H9 (cell line): ENCODE measurements around the gene CORO1A. TPM values are rescaled to one million over a fixed set of nuclear protein-coding genes. Genes with fewer than 3 reads are reported as not detected.

Experiments
- DNase-seq: peaks from one replicate; pipeline ENCODE4 v3.0.0-alpha.2; 2017
- H2AFZ ChIP-seq: one replicate; pipeline ENCODE4 v1.6.1; 2013; ENCODE audit warnings: mild to moderate bottlenecking, low read length, control low read depth, moderate library complexity
- H2AK5ac ChIP-seq: 2 replicates; pipeline ENCODE4 v1.6.1; 2013; ENCODE audit warnings: low read length, control low read depth, mixed read lengths; ENCODE audit not compliant: insufficient read length
- H2BK120ac ChIP-seq: one replicate; pipeline ENCODE4 v1.6.1; 2013; ENCODE audit warnings: low read depth, mild to moderate bottlenecking, low read length, control low read depth, inconsistent platforms; ENCODE audit not compliant: poor library complexity, severe bottlenecking
- H2BK12ac ChIP-seq: 2 replicates; pipeline ENCODE4 v1.6.1; 2013; ENCODE audit warnings: low read length, control low read depth, mixed read lengths, low read depth; ENCODE audit not compliant: insufficient read length
- H2BK15ac ChIP-seq: 2 replicates; pipeline ENCODE4 v1.6.1; 2013; ENCODE audit warnings: low read depth, low read length, control low read depth
- H2BK20ac ChIP-seq: one replicate; pipeline ENCODE4 v1.6.1; 2013; ENCODE audit warnings: low read depth, mild to moderate bottlenecking, low read length, control low read depth, inconsistent platforms; ENCODE audit not compliant: poor library complexity, severe bottlenecking
- H2BK5ac ChIP-seq: 2 replicates; pipeline ENCODE4 v1.6.1; 2013; ENCODE audit warnings: low read length, control low read depth, mixed read lengths; ENCODE audit not compliant: insufficient read length
- H3K14ac ChIP-seq: 2 replicates; pipeline ENCODE4 v1.6.1; 2013; ENCODE audit warnings: low read length, control low read depth; ENCODE audit not compliant: insufficient read depth
- H3K18ac ChIP-seq: 2 replicates; pipeline ENCODE4 v1.6.1; 2013; ENCODE audit warnings: low read depth, mild to moderate bottlenecking, mixed read lengths, low read length, control low read depth; ENCODE audit not compliant: insufficient read length
- H3K23ac ChIP-seq: 2 replicates; pipeline ENCODE4 v1.6.1; 2013; ENCODE audit warnings: low read length, control low read depth, mixed read lengths, low read depth; ENCODE audit not compliant: insufficient read length
- H3K23me2 ChIP-seq: 2 replicates; pipeline ENCODE4 v1.6.1; 2013; ENCODE audit warnings: low read depth, mild to moderate bottlenecking, mixed read lengths, low read length, control low read depth; ENCODE audit not compliant: insufficient read length, poor library complexity, severe bottlenecking
- H3K27ac ChIP-seq: 2 replicates; pipeline ENCODE4 v1.5.1; 2013; ENCODE audit warnings: low read length, control low read depth, mixed read lengths, low read depth; ENCODE audit not compliant: insufficient read length
- H3K27me3 ChIP-seq: 2 replicates; pipeline ENCODE4 v1.6.1; 2013; ENCODE audit warnings: low read length, control low read depth, inconsistent platforms; ENCODE audit not compliant: insufficient read depth
- H3K4ac ChIP-seq: 2 replicates; pipeline ENCODE4 v1.6.1; 2013; ENCODE audit warnings: low read depth, mild to moderate bottlenecking, control low read depth, inconsistent platforms, low read length, moderate library complexity
- H3K4me1 ChIP-seq: 2 replicates; pipeline ENCODE4 v1.6.1; 2013; ENCODE audit warnings: low read length, control low read depth, inconsistent platforms; ENCODE audit not compliant: insufficient read depth
- H3K4me2 ChIP-seq: 2 replicates; pipeline ENCODE4 v1.6.1; 2013; ENCODE audit warnings: low read length, control low read depth, mixed read lengths; ENCODE audit not compliant: insufficient read length, insufficient read depth
- H3K56ac ChIP-seq: 2 replicates; pipeline ENCODE4 v1.6.1; 2013; ENCODE audit warnings: low read depth, mild to moderate bottlenecking, mixed read lengths, low read length, control low read depth; ENCODE audit not compliant: insufficient read length
- H3K79me1 ChIP-seq: 2 replicates; pipeline ENCODE4 v1.6.1; 2013; ENCODE audit warnings: low read depth, mild to moderate bottlenecking, moderate library complexity, low read length, control low read depth, inconsistent platforms; ENCODE audit not compliant: insufficient read depth, poor library complexity, severe bottlenecking
- H3K79me2 ChIP-seq: 2 replicates; pipeline ENCODE4 v1.6.1; 2013; ENCODE audit warnings: low read length, control low read depth, inconsistent platforms; ENCODE audit not compliant: insufficient read depth
- H3K9ac ChIP-seq: 2 replicates; pipeline ENCODE4 v1.6.1; 2013; ENCODE audit warnings: low read length, control low read depth, mixed read lengths; ENCODE audit not compliant: insufficient read length; ENCODE audit errors: extremely low read depth
- H3K9me3 ChIP-seq: one replicate; pipeline ENCODE4 v1.6.1; 2013; ENCODE audit warnings: low read depth, low read length, inconsistent platforms; ENCODE audit not compliant: control insufficient read depth
- H3T11ph ChIP-seq: one replicate; pipeline ENCODE4 v1.6.1; 2013; ENCODE audit warnings: mild to moderate bottlenecking, low read length, control low read depth, inconsistent platforms
- H4K20me1 ChIP-seq: one replicate; pipeline ENCODE4 v1.6.1; 2013; ENCODE audit not compliant: control insufficient read depth, insufficient read length, insufficient read depth
- H4K5ac ChIP-seq: 2 replicates; pipeline ENCODE4 v1.6.1; 2013; ENCODE audit warnings: low read depth, mild to moderate bottlenecking, mixed read lengths, low read length, control low read depth; ENCODE audit not compliant: insufficient read length
- H4K8ac ChIP-seq: replicated peaks from 2 replicates; pipeline ENCODE4 v1.6.1; 2013; ENCODE audit warnings: low read length, control low read depth, mixed read lengths, low read depth; ENCODE audit not compliant: insufficient read length
- H4K91ac ChIP-seq: 2 replicates; pipeline ENCODE4 v1.6.1; 2013; ENCODE audit warnings: low read depth, mild to moderate bottlenecking, moderate library complexity, mixed read lengths, low read length, control low read depth; ENCODE audit not compliant: insufficient read length
- H3K27ac Mint-ChIP-seq, 3 experiments: 2 replicates in 2 of 3; 3 replicates in 1 of 3; pipeline ENCODE4 v1.8.0; 2020 to 2021; ENCODE audit warnings: mixed read lengths in 3 of 3, mild to moderate bottlenecking in 1 of 3, moderate library complexity in 1 of 3
- H3K27me3 Mint-ChIP-seq: 2 replicates; pipeline ENCODE4 v1.8.0; 2021; ENCODE audit warnings: low read depth, mild to moderate bottlenecking, moderate library complexity, mixed read lengths
- H3K36me3 Mint-ChIP-seq, 3 experiments: 2 replicates in 2 of 3; 3 replicates in 1 of 3; pipeline ENCODE4 v1.8.0; 2020 to 2021; ENCODE audit warnings: low read depth in 3 of 3, mixed read lengths in 3 of 3; ENCODE audit not compliant: insufficient read depth in 1 of 3
- H3K4me1 Mint-ChIP-seq, 2 experiments: 2 replicates each; pipeline ENCODE4 v1.8.0; 2020; ENCODE audit warnings: mixed read lengths in 2 of 2
- H3K4me3 Mint-ChIP-seq, 2 experiments: 2 replicates in 1 of 2; 3 replicates in 1 of 2; pipeline ENCODE4 v1.8.0; 2020 to 2021; ENCODE audit warnings: mild to moderate bottlenecking in 2 of 2, mixed read lengths in 2 of 2, moderate library complexity in 1 of 2
- H3K9me3 Mint-ChIP-seq, 2 experiments: 2 replicates in 1 of 2; 3 replicates in 1 of 2; pipeline ENCODE4 v1.8.0; 2020; ENCODE audit warnings: mild to moderate bottlenecking in 2 of 2, mixed read lengths in 2 of 2, moderate library complexity in 1 of 2
- WGBS: extraction: QIAGEN DNeasy Blood & Tissue Kit; methylation state at CpG from one replicate; pipeline ENCODE4 v1.1.7; 2013; ENCODE audit warnings: missing lambda C conversion rate, low lambda C conversion rate, mixed read lengths; ENCODE audit not compliant: insufficient read length; ENCODE audit errors: extremely low coverage; 5-methylcytosine and 5-hydroxymethylcytosine counted together
- total RNA-seq: library from RNA; stranded (reverse); gene quantifications from 2 replicates; pipeline ENCODE4 v1.2.1, GENCODE V29; 2021
- TF ChIP-seq, protein P1 (sequence below): fragments of 200-600 bp; sonication (generic); conservative IDR thresholded peaks from 3 replicates; pipeline ENCODE4 v1.8.0; 2021; ENCODE audit warnings: antibody characterized with exemption, mild to moderate bottlenecking

The CORO1A gene
- total RNA-seq, 1 experiment from 2014 or later = 4.8 TPM

DNA sequence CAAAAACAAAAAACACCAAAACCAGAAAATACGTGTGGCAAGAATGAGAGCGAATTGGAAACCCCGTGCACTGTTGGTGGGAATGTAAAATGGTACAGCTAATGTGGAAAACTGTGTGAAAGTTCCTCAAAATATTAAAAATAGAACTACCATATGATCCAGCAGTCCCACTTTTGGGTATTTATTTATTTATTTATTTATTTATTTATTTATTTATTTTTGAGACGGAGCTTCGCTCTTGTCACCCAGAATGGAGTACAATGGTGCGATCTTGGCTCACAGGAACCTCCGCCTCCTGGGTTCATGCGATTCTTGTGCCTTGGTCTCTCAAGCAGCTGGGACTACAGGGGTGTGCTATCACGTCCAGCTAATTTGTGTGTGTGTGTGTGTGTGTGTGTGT is 30.9 kb upstream of the CORO1A start:
- Histone ChIP-seq H2BK15ac (no peak overlapping the region), H2BK20ac (no peak overlapping the region), H3K18ac (no peak overlapping the region), H4K8ac (no peak overlapping the region), H3K4me1 (no peaks in the 10 kb centered on the region), H3K14ac (no peak overlapping the region), H2AFZ (no peak overlapping the region), H4K20me1 (no peaks in the 10 kb centered on the region), H4K91ac (no peak overlapping the region), H4K5ac (no peak overlapping the region), H3K23me2 (no peaks in the 10 kb centered on the region), H3K9ac (no peak overlapping the region), H3T11ph (no peak overlapping the region), H3K4me2 (no peak overlapping the region), H2BK120ac (no peak overlapping the region), H3K79me2 (no peaks in the 10 kb centered on the region), H3K56ac (no peak overlapping the region), H3K79me1 (no peaks in the 10 kb centered on the region), H3K23ac (no peak overlapping the region), H3K27ac (no peak overlapping the region), H2AK5ac (no peak overlapping the region), H3K4ac (no peak overlapping the region), H2BK5ac (no peak overlapping the region), H3K9me3 (no peaks in the 10 kb centered on the region), H2BK12ac (no peak overlapping the region), H3K27me3 (no peaks in the 10 kb centered on the region)
- no peak for DNase-seq
- TF ChIP-seq, protein P1, sequence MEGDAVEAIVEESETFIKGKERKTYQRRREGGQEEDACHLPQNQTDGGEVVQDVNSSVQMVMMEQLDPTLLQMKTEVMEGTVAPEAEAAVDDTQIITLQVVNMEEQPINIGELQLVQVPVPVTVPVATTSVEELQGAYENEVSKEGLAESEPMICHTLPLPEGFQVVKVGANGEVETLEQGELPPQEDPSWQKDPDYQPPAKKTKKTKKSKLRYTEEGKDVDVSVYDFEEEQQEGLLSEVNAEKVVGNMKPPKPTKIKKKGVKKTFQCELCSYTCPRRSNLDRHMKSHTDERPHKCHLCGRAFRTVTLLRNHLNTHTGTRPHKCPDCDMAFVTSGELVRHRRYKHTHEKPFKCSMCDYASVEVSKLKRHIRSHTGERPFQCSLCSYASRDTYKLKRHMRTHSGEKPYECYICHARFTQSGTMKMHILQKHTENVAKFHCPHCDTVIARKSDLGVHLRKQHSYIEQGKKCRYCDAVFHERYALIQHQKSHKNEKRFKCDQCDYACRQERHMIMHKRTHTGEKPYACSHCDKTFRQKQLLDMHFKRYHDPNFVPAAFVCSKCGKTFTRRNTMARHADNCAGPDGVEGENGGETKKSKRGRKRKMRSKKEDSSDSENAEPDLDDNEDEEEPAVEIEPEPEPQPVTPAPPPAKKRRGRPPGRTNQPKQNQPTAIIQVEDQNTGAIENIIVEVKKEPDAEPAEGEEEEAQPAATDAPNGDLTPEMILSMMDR = no peak
- Mint-ChIP-seq H3K36me3 (peaks cover 0 to 2% (median 0%) of the 10 kb centered on the region in 3 experiments; a peak in 2 of 7 replicates), H3K4me1 (no peaks in the 10 kb centered on the region), H3K9me3 (peaks cover 13 to 19% of the 10 kb centered on the region in 2 experiments), H3K4me3 (no peak overlapping the region), H3K27ac (peak overlapping the region in 1 of 3 experiments; percentile 52; a peak in 1 of 7 replicates), H3K27me3 (peaks cover 16% of the 10 kb centered on the region)
- WGBS = no CpG with 5 or more reads among the region's 9 CpGs
